K562 (cell line): ENCODE results near the gene UBXN4. TPM values are rescaled to one million over a fixed set of nuclear protein-coding genes. Genes with fewer than 3 reads are reported as not detected.

Experiments
- BHLHE40 ChIP-seq: IDR thresholded peaks from 2 replicates; pipeline ENCODE4 v1.6.1; 2011; ENCODE audit warnings: low read length, improper control_type of control experiment
- CCNT2 ChIP-seq: IDR thresholded peaks from 2 replicates; pipeline ENCODE4 v1.6.1; 2011; ENCODE audit warnings: borderline replicate concordance, low read depth, mild to moderate bottlenecking, moderate library complexity, mixed read lengths, low read length; ENCODE audit not compliant: insufficient read length; ENCODE audit errors: extremely low read depth
- GABPB1 ChIP-seq: sonication (generic); formaldehyde crosslinking; IDR thresholded peaks from 2 replicates; pipeline ENCODE4 v1.8.0; 2022; ENCODE audit warnings: mild to moderate bottlenecking, missing genetic modification reagents
- HINFP ChIP-seq: fragments of 450-650 bp; conservative IDR thresholded peaks from 2 replicates; pipeline ENCODE4 v1.6.1; 2016; ENCODE audit warnings: missing genetic modification characterization, low read depth, mild to moderate bottlenecking, control low read depth, missing compliant biosample characterization
- MAX ChIP-seq: sonication (generic); formaldehyde crosslinking; IDR thresholded peaks from 2 replicates; pipeline ENCODE4 v1.9.0; 2022; ENCODE audit warnings: mild to moderate bottlenecking, missing genetic modification reagents
- MEF2A ChIP-seq: IDR thresholded peaks from 2 replicates; pipeline ENCODE4 v1.6.1; 2011; ENCODE audit warnings: low read depth, mild to moderate bottlenecking, low read length, moderate library complexity; ENCODE audit not compliant: control insufficient read depth
- MLLT1 ChIP-seq, 2 experiments: fragments of 450-650 bp; IDR thresholded peaks; 2 replicates each; pipeline ENCODE4 v1.6.1; 2016
- NFE2 ChIP-seq: IDR thresholded peaks from 2 replicates; pipeline ENCODE4 v1.6.1; 2014; ENCODE audit warnings: antibody characterized with exemption, low read depth
- REST ChIP-seq, 2 experiments: fragments of 450-650 bp; formaldehyde crosslinking in 1 of 2; IDR thresholded peaks; 2 replicates each; pipeline versions ENCODE4 v1.4.0 to v1.6.1; 2014 to 2020; ENCODE audit warnings: mild to moderate bottlenecking in 2 of 2, borderline replicate concordance in 1 of 2, low read depth in 1 of 2
- SP1 ChIP-seq: sonication (generic); formaldehyde crosslinking; IDR thresholded peaks from 2 replicates; pipeline ENCODE4 v1.8.1; 2022; ENCODE audit warnings: mild to moderate bottlenecking, missing genetic modification reagents
- TEAD1 ChIP-seq, 2 experiments: fragments of 450-650 bp in 1 of 2; sonication (generic) in 1 of 2; formaldehyde crosslinking; IDR thresholded peaks; 2 replicates each; pipeline versions ENCODE4 v1.4.0 to v1.8.0; 2020 to 2022; ENCODE audit warnings: mild to moderate bottlenecking in 2 of 2, missing genetic modification reagents in 1 of 2
- XRCC3 ChIP-seq: fragments of 450-650 bp; IDR thresholded peaks from 2 replicates; pipeline ENCODE4 v1.6.1; 2017; ENCODE audit warnings: mild to moderate bottlenecking, moderate library complexity
- ZNF197 ChIP-seq: fragments of 200-800 bp; sonication (Bioruptor generic); IDR thresholded peaks from 2 replicates; pipeline ENCODE4 v1.6.1; 2016; ENCODE audit warnings: low read depth, missing genetic modification characterization, missing compliant biosample characterization
- ZNF212 ChIP-seq: fragments of 450-650 bp; formaldehyde crosslinking; IDR thresholded peaks from 2 replicates; pipeline ENCODE4 v1.4.0; 2020; ENCODE audit warnings: mild to moderate bottlenecking
- ZNF282 ChIP-seq: sonication (generic); formaldehyde crosslinking; IDR thresholded peaks from 2 replicates; pipeline ENCODE4 v1.8.1; 2023; ENCODE audit warnings: missing genetic modification reagents
- ZNF316 ChIP-seq: fragments of 450-650 bp; IDR thresholded peaks from 2 replicates; pipeline ENCODE4 v1.6.1; 2016
- polyA plus RNA-seq, 8 experiments: library from polyadenylated mRNA; depleted of rRNA in 4 of 8; stranded (reverse) in 5 of 8; unstranded in 3 of 8; fragments of >200 nt; fragmentation: Nextera tagmentation in 2 of 8; fragmentation: Illumina TruSeq in 1 of 8; extraction: Ambion mirVana in 2 of 8; extraction: Trizol in 1 of 8; gene quantifications; 2 replicates each; pipeline versions ENCODE4 v1.2.1 to v1.2.3, GENCODE V29; 2011 to 2014; ENCODE audit warnings: inconsistent platforms in 1 of 8, missing spikeins in 1 of 8
- total RNA-seq, 7 experiments: library from RNA; depleted of rRNA in 6 of 7; stranded (reverse); fragments of >200 nt in 6 of 7; fragmentation: Illumina TruSeq in 2 of 7; extraction: Trizol in 2 of 7; gene quantifications; 2 replicates each; pipeline versions ENCODE4 v1.2.1 to v1.2.3, GENCODE V29; 2011 to 2021; ENCODE audit warnings: low replicate concordance in 1 of 7

UBXN4 gene
- total and polyA plus RNA-seq, 9 of the 15 experiments (the other 6 are each of a cell fraction or from before 2014, with no cell fraction given) = 30.4 to 127 (median 55.3) TPM

GRCh38 chr2:135818937-135819610 is 77.4 kb downstream of the UBXN4 start (continued):
- TF ChIP-seq MAX (CRISPR knock-in tag) (peak; percentile 24; the same call in 1 of the 2 replicates), SP1 (no peak), CCNT2 (no peak), XRCC3 (no peak), NFE2 (peak; percentile 36; the same call in 1 of the 2 replicates), ZNF316 (0 out of 2 replicates have a peak, but pooled peaks have one; percentile 19), MEF2A (no peak), MLLT1 (IDR thresholded peaks at IDR 0.05) (no peak), HINFP (no peak), TEAD1 (CRISPR knock-in tag; IDR thresholded peaks at IDR 0.05) (0 out of 4 replicates have a peak, but pooled peaks of 1 of the 2 experiments have one; percentile 48), REST (IDR thresholded peaks at IDR 0.05; ENCODE audit: borderline replicate concordance) (peak; percentile 35; the same call in 1 of the 2 replicates), REST (CRISPR knock-in tag; IDR thresholded peaks at IDR 0.05; ENCODE audit: low read depth) (no peak), ZNF197 (no peak), GABPB1 (no peak), ZNF212 (CRISPR knock-in tag) (no peak), BHLHE40 (peak; percentile 58), ZNF282 (no peak)
